NB4 (cell line): ENCODE results near the gene FRY.

Experiments used
- CTCF ChIP-seq: IDR thresholded peaks from one replicate; pipeline ENCODE4 v1.5.1; 2012; ENCODE audit warnings: low read depth, low read length
- POLR2A ChIP-seq: IDR thresholded peaks from 2 replicates; pipeline ENCODE4 v1.6.1; 2011; ENCODE audit warnings: mild to moderate bottlenecking; ENCODE audit not compliant: insufficient read length; ENCODE audit errors: extremely low read depth

GRCh38 chr13:32142956-32143375 is 111.4 kb downstream of the FRY start:
- no peak for TF ChIP-seq CTCF
- no peak for TF ChIP-seq POLR2A
